H9 (cell line): ENCODE measurements around the gene ARL2BP. TPM values are rescaled to one million over a fixed set of nuclear protein-coding genes. Genes with fewer than 3 reads are reported as not detected.
A peak's percentile ranks its signal among the peaks of the same experiment; 100 is the strongest.

Experiments
- DNase-seq: peaks from one replicate; pipeline ENCODE4 v3.0.0-alpha.2; 2017
- H2AFZ ChIP-seq: one replicate; pipeline ENCODE4 v1.6.1; 2013; ENCODE audit warnings: mild to moderate bottlenecking, low read length, control low read depth, moderate library complexity
- H2AK5ac ChIP-seq: 2 replicates; pipeline ENCODE4 v1.6.1; 2013; ENCODE audit warnings: low read length, control low read depth, mixed read lengths; ENCODE audit not compliant: insufficient read length
- H2BK120ac ChIP-seq: one replicate; pipeline ENCODE4 v1.6.1; 2013; ENCODE audit warnings: low read depth, mild to moderate bottlenecking, low read length, control low read depth, inconsistent platforms; ENCODE audit not compliant: poor library complexity, severe bottlenecking
- H2BK12ac ChIP-seq: 2 replicates; pipeline ENCODE4 v1.6.1; 2013; ENCODE audit warnings: low read length, control low read depth, mixed read lengths, low read depth; ENCODE audit not compliant: insufficient read length
- H2BK15ac ChIP-seq: 2 replicates; pipeline ENCODE4 v1.6.1; 2013; ENCODE audit warnings: low read depth, low read length, control low read depth
- H2BK20ac ChIP-seq: one replicate; pipeline ENCODE4 v1.6.1; 2013; ENCODE audit warnings: low read depth, mild to moderate bottlenecking, low read length, control low read depth, inconsistent platforms; ENCODE audit not compliant: poor library complexity, severe bottlenecking
- H2BK5ac ChIP-seq: 2 replicates; pipeline ENCODE4 v1.6.1; 2013; ENCODE audit warnings: low read length, control low read depth, mixed read lengths; ENCODE audit not compliant: insufficient read length
- H3K14ac ChIP-seq: 2 replicates; pipeline ENCODE4 v1.6.1; 2013; ENCODE audit warnings: low read length, control low read depth; ENCODE audit not compliant: insufficient read depth
- H3K18ac ChIP-seq: 2 replicates; pipeline ENCODE4 v1.6.1; 2013; ENCODE audit warnings: low read depth, mild to moderate bottlenecking, mixed read lengths, low read length, control low read depth; ENCODE audit not compliant: insufficient read length
- H3K23ac ChIP-seq: 2 replicates; pipeline ENCODE4 v1.6.1; 2013; ENCODE audit warnings: low read length, control low read depth, mixed read lengths, low read depth; ENCODE audit not compliant: insufficient read length
- H3K23me2 ChIP-seq: 2 replicates; pipeline ENCODE4 v1.6.1; 2013; ENCODE audit warnings: low read depth, mild to moderate bottlenecking, mixed read lengths, low read length, control low read depth; ENCODE audit not compliant: insufficient read length, poor library complexity, severe bottlenecking
- H3K27ac ChIP-seq: 2 replicates; pipeline ENCODE4 v1.5.1; 2013; ENCODE audit warnings: low read length, control low read depth, mixed read lengths, low read depth; ENCODE audit not compliant: insufficient read length
- H3K27me3 ChIP-seq: 2 replicates; pipeline ENCODE4 v1.6.1; 2013; ENCODE audit warnings: low read length, control low read depth, inconsistent platforms; ENCODE audit not compliant: insufficient read depth
- H3K4ac ChIP-seq: 2 replicates; pipeline ENCODE4 v1.6.1; 2013; ENCODE audit warnings: low read depth, mild to moderate bottlenecking, control low read depth, inconsistent platforms, low read length, moderate library complexity
- H3K4me1 ChIP-seq: 2 replicates; pipeline ENCODE4 v1.6.1; 2013; ENCODE audit warnings: low read length, control low read depth, inconsistent platforms; ENCODE audit not compliant: insufficient read depth
- H3K4me2 ChIP-seq: 2 replicates; pipeline ENCODE4 v1.6.1; 2013; ENCODE audit warnings: low read length, control low read depth, mixed read lengths; ENCODE audit not compliant: insufficient read length, insufficient read depth
- H3K56ac ChIP-seq: 2 replicates; pipeline ENCODE4 v1.6.1; 2013; ENCODE audit warnings: low read depth, mild to moderate bottlenecking, mixed read lengths, low read length, control low read depth; ENCODE audit not compliant: insufficient read length
- H3K79me1 ChIP-seq: 2 replicates; pipeline ENCODE4 v1.6.1; 2013; ENCODE audit warnings: low read depth, mild to moderate bottlenecking, moderate library complexity, low read length, control low read depth, inconsistent platforms; ENCODE audit not compliant: insufficient read depth, poor library complexity, severe bottlenecking
- H3K79me2 ChIP-seq: 2 replicates; pipeline ENCODE4 v1.6.1; 2013; ENCODE audit warnings: low read length, control low read depth, inconsistent platforms; ENCODE audit not compliant: insufficient read depth
- H3K9ac ChIP-seq: 2 replicates; pipeline ENCODE4 v1.6.1; 2013; ENCODE audit warnings: low read length, control low read depth, mixed read lengths; ENCODE audit not compliant: insufficient read length; ENCODE audit errors: extremely low read depth
- H3K9me3 ChIP-seq: one replicate; pipeline ENCODE4 v1.6.1; 2013; ENCODE audit warnings: low read depth, low read length, inconsistent platforms; ENCODE audit not compliant: control insufficient read depth
- H3T11ph ChIP-seq: one replicate; pipeline ENCODE4 v1.6.1; 2013; ENCODE audit warnings: mild to moderate bottlenecking, low read length, control low read depth, inconsistent platforms
- H4K20me1 ChIP-seq: one replicate; pipeline ENCODE4 v1.6.1; 2013; ENCODE audit not compliant: control insufficient read depth, insufficient read length, insufficient read depth
- H4K5ac ChIP-seq: 2 replicates; pipeline ENCODE4 v1.6.1; 2013; ENCODE audit warnings: low read depth, mild to moderate bottlenecking, mixed read lengths, low read length, control low read depth; ENCODE audit not compliant: insufficient read length
- H4K8ac ChIP-seq: replicated peaks from 2 replicates; pipeline ENCODE4 v1.6.1; 2013; ENCODE audit warnings: low read length, control low read depth, mixed read lengths, low read depth; ENCODE audit not compliant: insufficient read length
- H4K91ac ChIP-seq: 2 replicates; pipeline ENCODE4 v1.6.1; 2013; ENCODE audit warnings: low read depth, mild to moderate bottlenecking, moderate library complexity, mixed read lengths, low read length, control low read depth; ENCODE audit not compliant: insufficient read length
- H3K27ac Mint-ChIP-seq, 3 experiments: 2 replicates in 2 of 3; 3 replicates in 1 of 3; pipeline ENCODE4 v1.8.0; 2020 to 2021; ENCODE audit warnings: mixed read lengths in 3 of 3, mild to moderate bottlenecking in 1 of 3, moderate library complexity in 1 of 3
- H3K27me3 Mint-ChIP-seq: 2 replicates; pipeline ENCODE4 v1.8.0; 2021; ENCODE audit warnings: low read depth, mild to moderate bottlenecking, moderate library complexity, mixed read lengths
- H3K36me3 Mint-ChIP-seq, 3 experiments: 2 replicates in 2 of 3; 3 replicates in 1 of 3; pipeline ENCODE4 v1.8.0; 2020 to 2021; ENCODE audit warnings: low read depth in 3 of 3, mixed read lengths in 3 of 3; ENCODE audit not compliant: insufficient read depth in 1 of 3
- H3K4me1 Mint-ChIP-seq, 2 experiments: 2 replicates each; pipeline ENCODE4 v1.8.0; 2020; ENCODE audit warnings: mixed read lengths in 2 of 2
- H3K4me3 Mint-ChIP-seq, 2 experiments: 2 replicates in 1 of 2; 3 replicates in 1 of 2; pipeline ENCODE4 v1.8.0; 2020 to 2021; ENCODE audit warnings: mild to moderate bottlenecking in 2 of 2, mixed read lengths in 2 of 2, moderate library complexity in 1 of 2
- H3K9me3 Mint-ChIP-seq, 2 experiments: 2 replicates in 1 of 2; 3 replicates in 1 of 2; pipeline ENCODE4 v1.8.0; 2020; ENCODE audit warnings: mild to moderate bottlenecking in 2 of 2, mixed read lengths in 2 of 2, moderate library complexity in 1 of 2
- WGBS: extraction: QIAGEN DNeasy Blood & Tissue Kit; methylation state at CpG from one replicate; pipeline ENCODE4 v1.1.7; 2013; ENCODE audit warnings: missing lambda C conversion rate, low lambda C conversion rate, mixed read lengths; ENCODE audit not compliant: insufficient read length; ENCODE audit errors: extremely low coverage; 5-methylcytosine and 5-hydroxymethylcytosine counted together
- total RNA-seq: library from RNA; stranded (reverse); gene quantifications from 2 replicates; pipeline ENCODE4 v1.2.1, GENCODE V29; 2021
- TF ChIP-seq, protein P1 (sequence below): fragments of 200-600 bp; sonication (generic); conservative IDR thresholded peaks from 3 replicates; pipeline ENCODE4 v1.8.0; 2021; ENCODE audit warnings: antibody characterized with exemption, mild to moderate bottlenecking

ARL2BP gene
- total RNA-seq, 1 experiment from 2014 or later = 18.0 TPM

DNA sequence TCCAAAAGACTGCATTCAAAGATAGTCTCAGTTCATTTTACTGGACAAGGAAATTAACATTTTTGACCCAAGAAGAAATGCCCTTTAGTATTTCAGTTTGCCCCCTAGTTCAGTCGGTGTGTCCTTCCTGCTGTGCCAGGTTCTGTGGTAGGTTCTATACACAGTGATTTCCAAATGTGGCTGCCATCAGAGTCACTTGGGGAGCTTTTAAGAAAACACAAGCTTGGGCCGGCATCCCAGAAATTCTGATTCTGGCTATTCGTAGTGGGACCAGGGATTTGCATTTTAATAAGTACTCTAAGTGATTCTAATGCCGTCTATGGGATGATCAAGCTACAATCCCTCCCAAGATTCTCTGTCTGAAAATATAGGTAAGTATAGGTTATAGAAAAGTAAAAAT lies 48.8 kb upstream of the ARL2BP start:
- Histone ChIP-seq H3K56ac (no peak overlapping the region), H2BK20ac (no peak overlapping the region), H3K9ac (no peak overlapping the region), H3K18ac (no peak overlapping the region), H4K5ac (no peak overlapping the region), H3K9me3 (no peaks in the 10 kb centered on the region), H3K79me2 (peaks cover 3% of the 10 kb centered on the region; the same call in 1 of the 2 replicates), H3K23ac (no peak overlapping the region), H2BK5ac (no peak overlapping the region), H3K4me2 (no peak overlapping the region), H3K14ac (no peak overlapping the region), H2AK5ac (no peak overlapping the region), H4K8ac (no peak overlapping the region), H3K23me2 (no peaks in the 10 kb centered on the region), H3K79me1 (peaks cover 3% of the 10 kb centered on the region), H4K20me1 (no peaks in the 10 kb centered on the region), H2BK12ac (no peak overlapping the region), H3K4ac (no peak overlapping the region), H2AFZ (no peak overlapping the region), H2BK120ac (no peak overlapping the region), H3K27me3 (no peaks in the 10 kb centered on the region), H3K27ac (no peak overlapping the region), H3T11ph (no peak overlapping the region), H3K4me1 (no peaks in the 10 kb centered on the region; the same call in 1 of the 2 replicates), H2BK15ac (no peak overlapping the region), H4K91ac (no peak overlapping the region)
- H3K4me3 Mint-ChIP-seq = peak overlapping the region in 1 of 2 experiments; percentile 46; a peak in 1 of 5 replicates
- H3K36me3 Mint-ChIP-seq = peaks cover 11 to 14% (median 12%) of the 10 kb centered on the region in 3 experiments
- peaks cover 0 to 4% of the 10 kb centered on the region in 2 experiments; a peak in 4 of 5 replicates for H3K9me3 Mint-ChIP-seq
- DNase-seq = no peak
- no CpG with 5 or more reads among the region's 4 CpGs for WGBS
- peak overlapping the region in 1 of 3 experiments; percentile 8; a peak in 1 of 7 replicates for H3K27ac Mint-ChIP-seq
- peaks cover 6% of the 10 kb centered on the region in 2 experiments for H3K4me1 Mint-ChIP-seq
- TF ChIP-seq, protein P1, sequence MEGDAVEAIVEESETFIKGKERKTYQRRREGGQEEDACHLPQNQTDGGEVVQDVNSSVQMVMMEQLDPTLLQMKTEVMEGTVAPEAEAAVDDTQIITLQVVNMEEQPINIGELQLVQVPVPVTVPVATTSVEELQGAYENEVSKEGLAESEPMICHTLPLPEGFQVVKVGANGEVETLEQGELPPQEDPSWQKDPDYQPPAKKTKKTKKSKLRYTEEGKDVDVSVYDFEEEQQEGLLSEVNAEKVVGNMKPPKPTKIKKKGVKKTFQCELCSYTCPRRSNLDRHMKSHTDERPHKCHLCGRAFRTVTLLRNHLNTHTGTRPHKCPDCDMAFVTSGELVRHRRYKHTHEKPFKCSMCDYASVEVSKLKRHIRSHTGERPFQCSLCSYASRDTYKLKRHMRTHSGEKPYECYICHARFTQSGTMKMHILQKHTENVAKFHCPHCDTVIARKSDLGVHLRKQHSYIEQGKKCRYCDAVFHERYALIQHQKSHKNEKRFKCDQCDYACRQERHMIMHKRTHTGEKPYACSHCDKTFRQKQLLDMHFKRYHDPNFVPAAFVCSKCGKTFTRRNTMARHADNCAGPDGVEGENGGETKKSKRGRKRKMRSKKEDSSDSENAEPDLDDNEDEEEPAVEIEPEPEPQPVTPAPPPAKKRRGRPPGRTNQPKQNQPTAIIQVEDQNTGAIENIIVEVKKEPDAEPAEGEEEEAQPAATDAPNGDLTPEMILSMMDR = no peak
- H3K27me3 Mint-ChIP-seq = no peaks in the 10 kb centered on the region
